HG03045 (cell line): ENCODE measurements around the gene AQP6.
"Not testable (repeated sequence)": the region's sequence is repeated elsewhere in the genome, so short reads cannot be mapped to it uniquely, and the experiment has no call there.

Experiments used
- ATAC-seq: cut with Tn5 transposase; IDR thresholded peaks from one replicate; pipeline ENCODE4 v1.9.1; 2021; ENCODE audit warnings: mild to moderate bottlenecking, moderate library complexity; ENCODE audit not compliant: unreplicated experiment

Gene AQP6

DNA sequence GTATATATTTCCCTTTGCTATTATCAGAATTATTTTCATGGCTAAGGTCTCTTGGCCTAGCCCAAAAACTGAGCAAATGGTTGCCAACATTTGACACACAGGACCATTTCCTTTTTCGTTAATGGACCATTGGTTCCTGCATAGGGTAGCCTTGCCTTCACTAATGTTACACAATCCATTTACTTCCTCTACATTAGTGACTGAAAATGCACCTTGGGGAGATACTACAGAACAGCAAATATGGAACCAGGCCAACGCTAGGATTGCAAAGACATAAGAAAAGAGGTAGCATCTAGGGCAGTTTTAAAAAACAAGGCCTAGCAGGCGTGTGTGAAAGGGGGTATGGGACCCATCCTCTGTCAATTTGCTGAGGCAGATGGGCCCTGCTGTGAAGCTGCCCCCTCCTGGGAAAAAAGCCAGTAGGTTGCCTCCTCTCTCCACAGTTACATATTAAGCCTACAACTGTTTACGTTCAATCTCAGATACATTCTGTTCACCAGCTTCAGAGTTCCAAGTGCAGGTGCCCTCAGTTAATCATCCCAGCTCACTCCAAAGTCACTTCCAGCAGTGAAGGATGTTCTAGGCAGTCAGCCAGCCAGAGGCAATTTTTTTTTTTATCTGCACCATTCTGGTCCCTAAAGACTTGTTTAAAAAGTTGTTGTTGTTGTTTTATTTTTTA is 15.0 kb downstream of the AQP6 start:
- no peak for ATAC-seq

DNA sequence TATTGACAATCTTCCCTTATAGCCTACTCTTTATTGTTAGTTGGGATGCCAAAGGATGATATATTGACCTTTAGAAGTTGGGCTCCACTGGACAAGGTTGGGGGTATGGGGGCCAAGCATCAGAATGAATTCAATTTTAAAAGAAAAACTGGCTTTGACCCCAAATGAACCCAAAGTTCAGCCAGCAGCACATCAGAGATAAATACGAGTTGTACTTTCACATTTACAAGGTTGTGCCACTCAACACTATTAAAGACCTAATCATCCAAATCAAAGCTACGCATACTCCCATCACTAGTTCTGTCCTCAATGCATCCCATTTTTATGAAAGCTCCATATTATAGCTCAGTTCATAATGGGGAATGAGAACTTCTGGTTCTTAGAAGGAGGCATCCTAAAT is 16.7 kb downstream of the AQP6 start:
- not testable (repeated sequence) for ATAC-seq

DNA sequence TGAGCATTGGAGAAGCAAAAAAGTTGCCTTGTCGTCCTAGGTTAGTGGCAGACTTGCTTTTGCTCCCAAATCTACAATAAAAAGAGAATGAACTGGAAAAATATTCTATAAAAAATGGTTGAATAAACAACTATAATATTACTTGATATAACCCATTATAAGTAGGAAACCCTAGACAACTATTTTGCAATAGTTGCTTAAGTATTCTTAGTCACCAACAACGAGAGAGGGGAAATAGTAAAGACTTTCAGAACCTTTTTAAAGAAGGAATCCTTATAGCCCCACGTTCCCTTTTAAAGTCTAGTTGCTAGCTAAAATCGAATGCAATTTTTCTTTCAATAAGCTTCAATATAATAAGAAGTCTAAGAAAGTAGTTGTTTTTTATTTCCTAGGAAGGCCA is 17.5 kb downstream of the AQP6 start:
- no peak for ATAC-seq

DNA sequence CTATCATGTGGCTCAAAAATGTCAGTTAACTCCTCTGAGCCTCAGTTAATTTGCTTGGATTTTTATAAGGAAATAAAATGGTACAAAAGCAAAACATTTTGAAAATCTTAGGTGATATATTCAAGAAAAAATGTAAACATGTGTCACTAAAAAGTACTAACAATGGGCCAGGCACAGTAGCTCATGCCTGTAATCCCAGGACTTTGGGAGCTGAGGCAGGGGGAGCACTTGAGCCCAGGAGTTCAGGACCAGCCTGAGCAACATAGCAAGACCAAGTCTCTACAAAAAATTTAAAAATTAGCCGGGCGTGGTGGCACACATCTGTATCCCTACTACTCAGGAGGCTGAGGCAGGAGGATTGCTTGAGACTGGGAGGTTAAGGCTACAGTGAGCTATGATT is 25.7 kb downstream of the AQP6 start:
- ATAC-seq = no peak

DNA sequence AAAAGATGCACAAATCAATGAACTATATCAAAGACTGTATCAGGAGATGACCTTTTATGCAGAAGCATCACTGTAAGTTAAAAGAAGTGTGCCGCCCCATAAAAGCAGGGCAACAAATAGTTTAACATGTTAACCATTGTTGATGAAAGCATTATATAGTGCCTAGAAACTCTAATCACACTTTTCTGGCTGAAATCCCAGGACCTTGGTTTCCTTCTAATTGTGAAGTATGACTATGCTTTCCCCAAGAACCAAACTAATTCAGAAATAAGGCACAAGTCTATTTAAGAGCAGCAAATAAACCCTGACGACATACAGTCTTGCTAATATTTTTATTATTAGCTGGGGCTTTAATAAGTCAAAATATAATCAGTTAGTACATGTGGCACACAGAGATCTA is 30.8 kb downstream of the AQP6 start:
- ATAC-seq = no peak

- no peak for ATAC-seq
Observed at GRCh38 chr12:50004696-50005095, 31.9 kb downstream of the AQP6 start.

DNA sequence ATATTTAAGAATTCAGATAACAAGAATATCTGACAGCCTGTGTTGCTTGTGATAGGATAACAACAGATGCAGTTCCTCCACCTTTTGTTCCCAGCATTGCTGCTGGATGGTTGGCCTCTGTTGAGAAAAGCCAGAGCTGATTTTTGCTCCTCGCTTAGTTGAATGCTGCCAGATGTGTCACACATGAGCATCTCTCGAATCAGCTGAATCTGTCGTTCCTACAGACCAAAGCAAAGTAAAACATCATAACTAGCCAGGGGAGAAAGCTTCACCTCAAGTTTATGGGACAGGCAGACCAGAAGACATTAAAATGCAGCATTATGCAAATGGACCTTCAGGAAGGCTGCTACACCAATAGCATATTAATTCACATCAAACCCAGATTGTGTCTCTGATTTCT is 32.4 kb downstream of the AQP6 start:
- ATAC-seq = no peak

DNA sequence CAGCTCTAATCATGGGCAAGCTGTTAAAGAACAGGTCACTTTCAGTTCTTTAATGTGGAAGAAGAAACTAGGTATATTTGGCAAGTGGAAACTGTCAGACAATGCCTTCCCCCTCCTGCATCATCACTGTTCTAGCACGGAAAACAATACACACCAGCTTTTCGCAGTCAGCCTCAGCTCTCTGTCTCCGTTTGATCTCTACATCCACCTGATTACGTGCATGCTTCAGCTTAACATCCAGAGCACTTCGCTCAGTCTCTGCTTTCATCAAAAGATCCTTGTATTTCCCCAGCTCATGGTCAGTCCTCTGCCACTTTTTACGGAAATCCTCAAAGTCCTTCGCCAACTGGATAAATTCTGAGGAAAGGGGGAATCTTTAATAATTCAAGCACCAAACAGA is 33.5 kb downstream of the AQP6 start:
- ATAC-seq = no peak

- ATAC-seq = no peak
Observed at GRCh38 chr12:50006754-50007442, 34.2 kb downstream of the AQP6 start.

DNA sequence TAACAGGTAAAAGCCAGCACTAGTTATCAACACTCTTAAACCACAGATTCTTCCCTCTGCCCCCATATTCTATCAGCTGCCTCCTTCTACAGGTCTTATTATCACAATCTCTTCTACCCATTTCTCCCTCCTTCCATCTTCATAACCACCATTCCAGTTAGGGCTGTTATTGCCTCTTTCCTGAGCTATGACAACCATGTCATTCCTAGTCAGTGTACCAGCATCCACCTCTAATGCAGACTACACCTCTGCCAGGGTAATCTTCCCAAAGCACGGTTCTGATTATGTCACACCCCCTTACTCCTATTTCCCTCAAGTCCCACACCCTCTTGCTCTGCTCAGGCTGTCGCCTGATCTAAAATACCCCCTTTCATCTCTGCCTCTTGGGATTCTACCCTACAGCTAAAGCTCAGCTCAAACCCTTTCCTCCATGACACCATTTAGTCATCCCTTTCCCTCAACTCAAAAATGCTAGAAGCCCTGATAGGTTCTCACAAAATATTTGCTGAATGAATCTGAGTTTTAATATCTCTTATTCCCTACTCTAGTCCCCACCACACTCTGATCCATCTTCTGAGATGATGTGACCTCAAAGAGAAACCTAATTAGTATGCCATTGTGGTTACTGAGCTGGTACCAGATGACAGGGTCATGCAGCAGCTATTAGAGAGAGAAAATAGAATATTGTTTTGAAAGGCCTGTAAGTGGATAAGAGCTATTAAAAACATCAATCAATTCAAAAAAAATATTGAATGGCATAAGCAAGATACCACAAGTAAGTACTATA is 40.8 kb downstream of the AQP6 start:
- ATAC-seq = no peak

- no peak for ATAC-seq
Observed at GRCh38 chr12:50014342-50014741, 41.6 kb downstream of the AQP6 start.

DNA sequence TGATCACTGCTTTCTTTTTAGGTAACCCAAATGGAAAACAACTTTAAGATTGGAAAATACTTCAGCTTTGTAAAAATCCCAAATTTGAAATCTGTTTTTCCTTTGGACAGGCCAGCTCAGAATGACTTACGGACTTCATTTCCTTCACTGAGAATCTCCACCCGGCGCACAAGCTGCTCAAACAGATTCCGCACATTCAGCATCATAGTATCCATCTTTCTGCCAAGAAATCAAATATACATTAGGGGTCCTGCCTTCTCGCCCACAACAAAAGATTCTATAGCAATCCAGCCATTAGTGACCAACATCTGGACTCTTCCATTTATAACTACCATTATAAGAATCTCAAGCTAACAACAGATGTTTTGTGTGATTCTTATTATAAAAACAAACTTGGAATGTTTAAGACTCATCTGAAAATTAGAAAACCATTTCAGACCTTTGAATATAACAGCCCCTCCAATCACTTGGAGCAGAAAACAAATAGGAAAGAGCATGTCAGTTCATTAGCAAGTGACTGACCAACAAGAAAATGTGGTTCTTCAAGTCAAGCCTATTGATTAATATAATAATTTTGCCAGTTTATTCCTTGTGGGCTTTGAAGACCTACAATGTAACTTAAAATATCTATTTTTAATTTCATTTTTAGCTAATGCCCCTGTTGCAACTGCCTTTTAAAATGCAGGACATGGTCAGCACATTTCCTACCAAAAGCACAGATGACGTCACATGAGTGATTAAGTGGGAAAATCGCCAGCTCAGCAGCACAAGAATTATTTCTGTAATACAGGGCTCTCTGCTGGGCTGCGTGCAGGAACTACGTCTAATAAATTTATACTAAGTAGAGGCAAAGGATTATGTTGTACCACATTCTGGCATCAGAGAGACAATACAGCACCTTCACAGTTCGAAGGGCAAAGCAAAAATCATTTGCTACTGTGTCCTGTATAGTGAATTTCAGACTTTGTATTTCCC is 44.0 kb downstream of the AQP6 start:
- no peak for ATAC-seq

DNA sequence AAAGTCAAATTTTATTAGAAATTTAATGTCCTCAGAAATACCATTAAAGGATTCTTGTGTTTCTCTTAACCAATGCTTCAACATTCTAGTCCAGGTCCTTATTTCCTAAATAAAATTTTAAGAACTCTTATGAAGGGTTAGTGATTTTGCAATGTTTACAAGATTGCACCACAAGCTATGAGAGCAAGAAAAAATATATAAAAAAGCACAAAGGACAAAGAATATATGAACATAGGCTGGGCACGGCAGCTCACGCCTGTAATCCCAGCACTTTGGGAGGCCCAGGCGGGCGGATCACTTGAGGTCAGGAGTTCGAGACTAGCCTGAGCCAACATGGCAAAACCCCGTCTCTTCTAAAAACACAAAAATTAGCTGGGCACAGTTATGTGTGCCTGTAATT is 44.9 kb downstream of the AQP6 start:
- no peak for ATAC-seq

DNA sequence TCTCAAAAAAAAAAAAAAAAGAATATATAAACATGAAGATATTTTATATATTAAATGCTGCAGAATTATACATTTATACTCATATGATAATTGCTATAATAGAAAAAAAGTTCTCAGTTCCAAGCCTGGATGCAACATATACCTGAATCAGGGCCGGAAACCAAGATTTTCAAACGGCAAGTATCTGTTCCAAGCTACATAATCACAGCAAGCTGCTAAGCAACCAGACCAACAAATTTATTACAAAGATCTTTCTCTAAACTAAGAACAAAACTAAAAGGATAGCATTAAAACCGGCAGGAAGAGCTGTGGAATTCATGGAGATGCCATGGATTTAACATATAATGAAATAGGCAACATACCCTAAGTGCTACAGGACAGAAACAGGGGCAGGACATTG is 45.4 kb downstream of the AQP6 start:
- ATAC-seq = no peak

DNA sequence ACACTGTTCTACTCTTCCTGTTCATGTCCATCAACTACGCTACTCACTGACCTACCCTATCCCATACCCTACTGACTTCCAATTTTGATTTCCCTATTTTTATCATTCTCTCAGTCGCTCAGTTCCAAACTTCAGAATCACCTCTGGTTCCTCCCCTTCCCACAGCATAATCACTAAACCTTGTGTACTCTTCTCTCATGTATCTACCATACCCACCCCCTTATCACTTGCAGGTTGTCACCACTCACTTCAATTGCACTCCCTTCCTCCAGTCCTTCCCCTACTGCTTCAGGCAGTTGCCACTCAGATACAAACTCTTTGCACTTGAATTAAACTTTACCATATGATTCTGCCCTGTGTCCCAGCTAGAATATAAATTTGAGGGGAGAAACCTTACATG is 46.2 kb downstream of the AQP6 start:
- no peak for ATAC-seq

DNA sequence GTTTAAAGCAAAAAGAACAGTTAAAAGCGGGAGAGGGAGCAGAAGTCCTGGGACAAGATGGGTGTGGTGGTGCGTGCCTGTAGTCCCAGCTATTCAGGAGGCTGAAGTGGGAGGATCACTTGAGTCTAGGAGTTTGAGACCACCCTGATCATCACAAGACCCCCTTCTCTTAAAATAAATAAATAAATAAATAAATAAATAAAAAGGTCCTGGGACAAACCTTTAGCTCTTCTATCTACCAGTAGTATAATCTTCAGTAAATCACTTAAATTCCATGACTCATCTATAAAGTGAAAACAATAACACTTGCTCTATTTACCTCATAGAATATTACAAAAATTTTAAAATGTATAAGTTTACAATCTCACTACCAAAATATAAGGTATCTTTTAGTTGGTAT is 46.8 kb downstream of the AQP6 start:
- no peak for ATAC-seq

DNA sequence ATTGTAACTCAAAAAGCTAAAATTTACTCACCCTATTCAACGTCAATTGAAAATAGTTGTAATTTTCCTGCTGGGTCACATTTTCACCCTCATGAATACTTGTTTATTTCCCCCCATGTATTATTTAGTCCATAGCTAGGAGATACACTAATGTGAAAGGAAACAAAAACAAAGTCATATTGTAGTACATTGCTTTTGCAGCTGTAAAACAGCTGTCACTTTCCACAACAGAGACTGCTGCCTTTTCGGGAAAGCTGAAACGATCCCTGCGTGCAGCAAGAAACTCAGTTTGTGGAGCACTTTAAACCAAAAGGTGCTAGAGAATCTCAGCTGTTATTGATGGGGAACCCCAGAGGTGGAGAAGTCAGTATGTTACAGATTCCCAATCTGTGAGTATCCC is 48.3 kb downstream of the AQP6 start:
- no peak for ATAC-seq

- ATAC-seq = no peak
Observed at GRCh38 chr12:50022903-50023302, 50.2 kb downstream of the AQP6 start.

GRCh38 chr12:50024227-50024626 is 51.5 kb downstream of the AQP6 start:
- ATAC-seq = no peak

DNA sequence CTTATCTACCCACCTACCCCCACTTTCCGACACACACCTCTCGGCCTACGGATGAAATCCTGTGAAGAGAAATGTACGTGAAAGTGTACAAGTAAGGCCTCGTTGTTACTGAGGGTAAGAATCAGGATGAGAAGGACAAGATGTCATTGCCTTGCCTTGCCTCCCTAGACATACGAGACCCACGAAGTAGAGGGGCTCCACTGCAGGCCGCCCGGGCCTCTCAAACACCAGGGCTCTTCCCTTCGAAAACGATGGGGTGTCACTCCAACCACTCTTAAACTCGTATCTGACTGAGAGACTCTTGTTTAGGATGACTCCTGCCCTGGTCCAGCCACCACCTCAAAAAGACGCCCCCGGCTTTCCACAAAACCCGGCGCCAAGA is 52.0 kb downstream of the AQP6 start:
- ATAC-seq = peak; percentile 16
